ENCODE results near the gene MAP4K5. TPM values are rescaled to one million over a fixed set of nuclear protein-coding genes. Genes with fewer than 3 reads are reported as not detected.

The MAP4K5 gene
- total and polyA plus RNA-seq, 4 donors, result 7.7 to 47.1 (median 19.3) TPM

GRCh38 chr14:50399251-50400032 lies 132.9 kb downstream of the MAP4K5 start:
- no peaks in the 10 kb centered on the region for H3K36me3 ChIP-seq (ENCODE audit: control insufficient read depth in 4 of 4, insufficient read depth in 3 of 4, low read depth in 1 of 4, low read length in 3 of 4)
- TF ChIP-seq FOXA2 (IDR thresholded peaks at IDR 0.05) (no peak), HNF4A (conservative IDR thresholded peaks at IDR 0.05) (no peak)
- no peak overlapping the region for H3K4me3 ChIP-seq (ENCODE audit: low read depth in 1 of 3, low read length in 3 of 3)
- H3K9ac ChIP-seq (ENCODE audit: low read depth in 1 of 2, low read length in 2 of 2), result no peak overlapping the region
- H3K27ac ChIP-seq (ENCODE audit: low read depth in 1 of 2, low read length in 2 of 2), result no peak overlapping the region
- 70% methylated on average over 6 of the region's 6 CpGs for WGBS
- no peak for DNase-seq (ENCODE audit: low spot score)
- peaks cover 1 to 22% (median 8%) of the 10 kb centered on the region in 4 donors for H3K4me1 ChIP-seq (ENCODE audit: control insufficient read depth in 4 of 4, insufficient read depth in 4 of 4, low read length in 3 of 4)
- H3K27me3 ChIP-seq (ENCODE audit: control insufficient read depth in 4 of 4, insufficient read depth in 4 of 4, low read length in 3 of 4), result no peaks in the 10 kb centered on the region
- H3K9me3 ChIP-seq (ENCODE audit: control insufficient read depth in 4 of 4, low read length in 3 of 4), result no peaks in the 10 kb centered on the region

- Histone ChIP-seq H3K9me3 (ENCODE audit: control insufficient read depth in 4 of 4, low read length in 3 of 4) (no peaks in the 10 kb centered on the region), H3K27me3 (ENCODE audit: control insufficient read depth in 4 of 4, insufficient read depth in 4 of 4, low read length in 3 of 4) (no peaks in the 10 kb centered on the region), H3K9ac (ENCODE audit: low read depth in 1 of 2, low read length in 2 of 2) (no peak overlapping the region), H3K4me1 (ENCODE audit: control insufficient read depth in 4 of 4, insufficient read depth in 4 of 4, low read length in 3 of 4) (peaks cover 1 to 22% (median 8%) of the 10 kb centered on the region in 4 donors), H3K27ac (ENCODE audit: low read depth in 1 of 2, low read length in 2 of 2) (no peak overlapping the region), H3K4me3 (ENCODE audit: low read depth in 1 of 3, low read length in 3 of 3) (no peak overlapping the region), H3K36me3 (ENCODE audit: control insufficient read depth in 4 of 4, insufficient read depth in 3 of 4, low read depth in 1 of 4, low read length in 3 of 4) (no peaks in the 10 kb centered on the region)
- TF ChIP-seq ZBTB33 (IDR thresholded peaks at IDR 0.05), result no peak
- no peak for TF ChIP-seq ATF3 (IDR thresholded peaks at IDR 0.05)
- no peak for TF ChIP-seq YY1 (IDR thresholded peaks at IDR 0.05)
- TF ChIP-seq FOXA1 (IDR thresholded peaks at IDR 0.05), result no peak
- TF ChIP-seq TAF1 (conservative IDR thresholded peaks at IDR 0.05), result no peak
- TF ChIP-seq HNF4A (conservative IDR thresholded peaks at IDR 0.05), result no peak
- TF ChIP-seq CTCF (IDR thresholded peaks at IDR 0.05; ENCODE audit: low read depth, low read length, missing input control), result no peak
- TF ChIP-seq GABPA (IDR thresholded peaks at IDR 0.05 in 1 of 2, conservative IDR thresholded peaks at IDR 0.05 in 1 of 2), result no peak
- TF ChIP-seq RAD21 (IDR thresholded peaks at IDR 0.05), result no peak
- TF ChIP-seq EGR1 (IDR thresholded peaks at IDR 0.05; ENCODE audit: low read depth in 2 of 2), result no peak
- TF ChIP-seq MAX (IDR thresholded peaks at IDR 0.05), result no peak
- TF ChIP-seq FOXA2 (IDR thresholded peaks at IDR 0.05), result no peak
- no peak for TF ChIP-seq RXRA (IDR thresholded peaks at IDR 0.05)
- no peak for TF ChIP-seq SP1 (IDR thresholded peaks at IDR 0.05)
- no peak for TF ChIP-seq REST (IDR thresholded peaks at IDR 0.05)
- no peak for TF ChIP-seq NR2F2 (IDR thresholded peaks at IDR 0.05)
- TF ChIP-seq JUND (IDR thresholded peaks at IDR 0.05), result no peak
- 76% methylated on average over 2 of the region's 2 CpGs for WGBS
- DNase-seq (ENCODE audit: low spot score), result no peak
These were observed 134.2 kb downstream of the MAP4K5 start for GRCh38 chr14:50398189-50398580.

All from liver (tissue), 9 donors.